ENCODE results near the gene ETHE1. TPM values are rescaled to one million over a fixed set of nuclear protein-coding genes. Genes with fewer than 3 reads are reported as not detected.
A peak's percentile ranks its signal among the peaks of the same experiment; 100 is the strongest.
"Not testable (repeated sequence)": the region's sequence is repeated elsewhere in the genome, so short reads cannot be mapped to it uniquely, and the experiment has no call there.

ETHE1 gene
- total and polyA plus RNA-seq, 4 donors: 22.2 to 30.4 (median 24.9) TPM

GRCh38 chr19:43525836-43526771 is 897 bp downstream of the ETHE1 start:
- peak in 1 of 6 donors; percentile 24 for DNase-seq (ENCODE audit: low read depth in 4 of 6, low spot score in 6 of 6)
- no peaks in the 10 kb centered on the region for H3K27me3 ChIP-seq (ENCODE audit: control insufficient read depth, insufficient read depth, low read length)
- peak overlapping the region; percentile 61 for H3K27ac ChIP-seq (ENCODE audit: low read depth, low read length)
- peak overlapping the region; percentile 71 for H3K4me3 ChIP-seq (ENCODE audit: low read depth, low read length)
- no peaks in the 10 kb centered on the region for H3K36me3 ChIP-seq (ENCODE audit: control insufficient read depth, insufficient read depth, low read length)
- peaks cover 24% of the 10 kb centered on the region for H3K4me1 ChIP-seq (ENCODE audit: control insufficient read depth, insufficient read depth, low read length)
- no peaks in the 10 kb centered on the region for H3K9me3 ChIP-seq (ENCODE audit: control insufficient read depth, insufficient read depth, low read length)
- WGBS (ENCODE audit: insufficient coverage): 5% methylated on average over 23 of the region's 26 CpGs

DNA sequence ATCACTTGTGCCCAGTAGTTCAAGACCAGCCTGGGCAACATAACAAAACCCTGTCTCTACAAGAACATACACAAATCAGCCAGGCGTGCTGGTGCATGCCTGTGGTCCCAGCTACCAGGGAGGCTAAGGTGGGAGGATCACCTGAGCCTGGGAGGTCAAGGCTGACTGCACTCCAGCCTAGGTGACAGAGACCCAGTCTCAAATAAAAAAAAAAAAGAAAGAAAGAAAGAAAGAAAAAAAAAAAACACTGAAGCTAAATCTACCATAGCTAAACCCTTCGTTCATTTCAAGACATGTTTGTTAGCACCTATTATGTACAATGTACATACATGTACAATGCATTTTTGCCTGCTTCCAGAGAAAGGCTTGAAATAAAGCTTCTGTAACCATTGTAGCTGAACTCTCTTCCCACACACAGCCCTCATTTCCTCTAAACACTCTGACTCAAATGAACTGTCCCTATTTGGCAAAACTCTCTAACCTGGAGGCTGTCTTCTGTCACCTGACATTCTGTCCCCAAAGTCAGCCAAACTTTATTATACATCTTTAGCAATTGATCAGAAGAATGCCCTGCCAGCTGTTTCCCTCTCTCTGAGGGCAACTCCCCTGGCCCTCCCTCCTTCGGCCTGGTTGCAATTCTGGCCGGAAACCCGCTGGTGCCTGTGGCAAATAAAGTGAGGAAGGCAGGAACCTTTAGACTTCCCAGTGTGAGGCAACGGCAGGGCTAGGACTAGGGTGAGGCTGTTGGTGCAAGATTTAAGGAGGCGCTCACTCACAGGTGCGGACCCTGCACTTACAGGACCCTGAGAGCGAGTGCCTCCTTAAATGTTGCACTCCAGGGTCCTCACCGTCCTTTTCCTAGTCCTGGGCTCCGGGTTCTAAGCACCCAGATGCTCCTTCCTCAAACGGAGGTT is 1.8 kb downstream of the ETHE1 start:
- Histone ChIP-seq H3K36me3 (ENCODE audit: control insufficient read depth, insufficient read depth, low read length) (no peaks in the 10 kb centered on the region), H3K4me1 (ENCODE audit: control insufficient read depth, insufficient read depth, low read length) (peaks cover 24% of the 10 kb centered on the region), H3K27me3 (ENCODE audit: control insufficient read depth, insufficient read depth, low read length) (no peaks in the 10 kb centered on the region), H3K27ac (ENCODE audit: low read depth, low read length) (no peak overlapping the region), H3K9me3 (ENCODE audit: control insufficient read depth, insufficient read depth, low read length) (no peaks in the 10 kb centered on the region), H3K4me3 (ENCODE audit: low read depth, low read length) (peak overlapping the region; percentile 71)
- WGBS (ENCODE audit: insufficient coverage): 9% methylated on average over 10 of the region's 12 CpGs
- DNase-seq (ENCODE audit: low read depth in 4 of 6, low spot score in 6 of 6): peak in 2 of 6 donors; percentile 39 to 50

- H3K36me3 ChIP-seq (ENCODE audit: control insufficient read depth, insufficient read depth, low read length): not testable (repeated sequence)
- H3K4me1 ChIP-seq (ENCODE audit: control insufficient read depth, insufficient read depth, low read length): peaks cover 24% of the 10 kb centered on the region
- WGBS (ENCODE audit: insufficient coverage): 97% methylated on average over 6 of the region's 8 CpGs
Observed at GRCh38 chr19:43523696-43524095, 3.3 kb downstream of the ETHE1 start.

DNA sequence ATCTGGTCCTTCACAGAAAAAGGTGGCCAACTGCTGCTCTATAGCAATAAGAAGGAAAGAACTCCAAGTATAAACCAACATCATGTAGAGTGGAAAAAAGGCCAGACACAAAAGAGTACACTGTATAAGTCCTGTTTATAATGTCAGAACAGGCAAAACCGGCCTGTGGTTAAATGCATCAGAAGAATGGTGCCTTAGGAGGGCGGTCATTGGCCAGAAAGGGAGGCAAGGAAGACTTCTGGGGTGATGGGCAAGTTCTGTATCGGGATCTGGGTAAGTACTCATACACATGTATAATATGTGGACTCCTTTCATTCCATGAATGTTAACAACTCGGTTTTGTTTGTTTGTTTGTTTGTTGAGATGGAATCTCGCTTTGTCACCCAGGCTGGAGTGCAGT is 4.1 kb downstream of the ETHE1 start:
- Histone ChIP-seq H3K27me3 (ENCODE audit: control insufficient read depth, insufficient read depth, low read length) (no peaks in the 10 kb centered on the region), H3K4me3 (ENCODE audit: low read depth, low read length) (no peak overlapping the region), H3K27ac (ENCODE audit: low read depth, low read length) (no peak overlapping the region), H3K4me1 (ENCODE audit: control insufficient read depth, insufficient read depth, low read length) (peaks cover 24% of the 10 kb centered on the region), H3K36me3 (ENCODE audit: control insufficient read depth, insufficient read depth, low read length) (no peaks in the 10 kb centered on the region), H3K9me3 (ENCODE audit: control insufficient read depth, insufficient read depth, low read length) (no peaks in the 10 kb centered on the region)
- WGBS (ENCODE audit: insufficient coverage): 57% methylated on average over 1 of the region's 5 CpGs
- no peak for DNase-seq (ENCODE audit: low read depth in 4 of 6, low spot score in 6 of 6)

More at GRCh38 chr19:43523696-43524095, 3.3 kb downstream of the ETHE1 start:
- not testable (repeated sequence) for H3K27ac ChIP-seq (ENCODE audit: low read depth, low read length); H3K27me3 ChIP-seq (ENCODE audit: control insufficient read depth, insufficient read depth, low read length); DNase-seq (ENCODE audit: low read depth in 4 of 6, low spot score in 6 of 6); H3K9me3 ChIP-seq (ENCODE audit: control insufficient read depth, insufficient read depth, low read length); H3K4me3 ChIP-seq (ENCODE audit: low read depth, low read length)

DNA sequence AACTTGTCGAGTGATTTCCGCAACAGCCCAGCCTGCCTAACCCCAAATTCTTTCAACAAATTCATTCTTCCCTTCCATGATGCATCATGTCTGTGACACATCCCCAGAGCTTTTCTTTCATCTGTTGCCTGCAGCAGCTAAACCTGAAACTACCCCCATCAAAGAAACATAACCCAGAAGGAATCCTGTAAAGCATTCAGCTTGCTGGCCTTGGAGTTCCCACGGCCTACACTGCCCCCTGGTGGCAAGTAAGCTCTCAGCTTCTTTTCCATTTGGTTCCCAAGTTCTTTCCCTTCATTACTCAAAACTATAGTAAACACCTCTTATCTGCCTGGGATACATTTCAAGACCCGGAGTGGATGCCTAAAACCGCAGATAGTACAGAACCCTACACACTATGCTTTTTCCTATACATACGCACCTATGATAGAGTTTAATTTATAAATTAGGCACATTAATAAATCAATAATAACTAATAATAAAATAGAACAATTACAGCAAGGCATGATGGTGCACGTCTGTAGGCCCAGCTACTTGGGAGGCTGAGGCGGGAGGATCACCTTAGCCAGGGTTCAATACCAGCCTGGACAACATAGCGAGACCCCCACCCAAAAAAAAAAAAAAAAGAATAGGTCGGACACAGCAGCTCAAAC is 7.4 kb downstream of the ETHE1 start:
- Histone ChIP-seq H3K36me3 (ENCODE audit: control insufficient read depth, insufficient read depth, low read length) (peaks cover 4% of the 10 kb centered on the region), H3K4me1 (ENCODE audit: control insufficient read depth, insufficient read depth, low read length) (no peaks in the 10 kb centered on the region), H3K27me3 (ENCODE audit: control insufficient read depth, insufficient read depth, low read length) (no peaks in the 10 kb centered on the region), H3K27ac (ENCODE audit: low read depth, low read length) (no peak overlapping the region), H3K9me3 (ENCODE audit: control insufficient read depth, insufficient read depth, low read length) (no peaks in the 10 kb centered on the region), H3K4me3 (ENCODE audit: low read depth, low read length) (no peak overlapping the region)
- DNase-seq (ENCODE audit: low read depth in 4 of 6, low spot score in 6 of 6): peak in 4 of 6 donors; percentile 78 to 95 (median 90)
- 63% methylated on average over 3 of the region's 10 CpGs for WGBS (ENCODE audit: insufficient coverage)

GRCh38 chr19:43518051-43518450 is 8.9 kb downstream of the ETHE1 start:
- Histone ChIP-seq H3K27me3 (ENCODE audit: control insufficient read depth, insufficient read depth, low read length) (no peaks in the 10 kb centered on the region), H3K4me1 (ENCODE audit: control insufficient read depth, insufficient read depth, low read length) (no peaks in the 10 kb centered on the region), H3K27ac (ENCODE audit: low read depth, low read length) (no peak overlapping the region), H3K4me3 (ENCODE audit: low read depth, low read length) (no peak overlapping the region), H3K36me3 (ENCODE audit: control insufficient read depth, insufficient read depth, low read length) (peaks cover 7% of the 10 kb centered on the region), H3K9me3 (ENCODE audit: control insufficient read depth, insufficient read depth, low read length) (no peaks in the 10 kb centered on the region)
- DNase-seq (ENCODE audit: low read depth in 4 of 6, low spot score in 6 of 6): no peak
- no CpG with 5 or more reads among the region's 4 CpGs for WGBS (ENCODE audit: insufficient coverage)

GRCh38 chr19:43512399-43512798 is 14.6 kb downstream of the ETHE1 start:
- H3K27ac ChIP-seq (ENCODE audit: low read depth, low read length); H3K4me1 ChIP-seq (ENCODE audit: control insufficient read depth, insufficient read depth, low read length): not testable (repeated sequence)

GRCh38 chr19:43511324-43511723 is 15.7 kb downstream of the ETHE1 start:
- H3K4me1 ChIP-seq (ENCODE audit: control insufficient read depth, insufficient read depth, low read length): no peaks in the 10 kb centered on the region
- H3K27me3 ChIP-seq (ENCODE audit: control insufficient read depth, insufficient read depth, low read length): no peaks in the 10 kb centered on the region
- peaks cover 21% of the 10 kb centered on the region for H3K36me3 ChIP-seq (ENCODE audit: control insufficient read depth, insufficient read depth, low read length)
- DNase-seq (ENCODE audit: low read depth in 4 of 6, low spot score in 6 of 6): no peak
- no peak overlapping the region for H3K4me3 ChIP-seq (ENCODE audit: low read depth, low read length)
- 86% methylated on average over 3 of the region's 5 CpGs for WGBS (ENCODE audit: insufficient coverage)
- H3K9me3 ChIP-seq (ENCODE audit: control insufficient read depth, insufficient read depth, low read length): no peaks in the 10 kb centered on the region
- H3K27ac ChIP-seq (ENCODE audit: low read depth, low read length): no peak overlapping the region

More at GRCh38 chr19:43512399-43512798, 14.6 kb downstream of the ETHE1 start:
- DNase-seq (ENCODE audit: low read depth in 4 of 6, low spot score in 6 of 6); H3K27me3 ChIP-seq (ENCODE audit: control insufficient read depth, insufficient read depth, low read length); H3K9me3 ChIP-seq (ENCODE audit: control insufficient read depth, insufficient read depth, low read length); H3K4me3 ChIP-seq (ENCODE audit: low read depth, low read length): not testable (repeated sequence)
- H3K36me3 ChIP-seq (ENCODE audit: control insufficient read depth, insufficient read depth, low read length): peaks cover 15% of the 10 kb centered on the region

GRCh38 chr19:43510713-43511112 is 16.3 kb downstream of the ETHE1 start:
- Histone ChIP-seq H3K4me3 (ENCODE audit: low read depth, low read length) (no peak overlapping the region), H3K27me3 (ENCODE audit: control insufficient read depth, insufficient read depth, low read length) (no peaks in the 10 kb centered on the region), H3K4me1 (ENCODE audit: control insufficient read depth, insufficient read depth, low read length) (no peaks in the 10 kb centered on the region), H3K27ac (ENCODE audit: low read depth, low read length) (no peak overlapping the region), H3K36me3 (ENCODE audit: control insufficient read depth, insufficient read depth, low read length) (peaks cover 21% of the 10 kb centered on the region), H3K9me3 (ENCODE audit: control insufficient read depth, insufficient read depth, low read length) (no peaks in the 10 kb centered on the region)
- no peak for DNase-seq (ENCODE audit: low read depth in 4 of 6, low spot score in 6 of 6)
- 93% methylated on average over 6 of the region's 9 CpGs for WGBS (ENCODE audit: insufficient coverage)
